Endothelial cell (in vitro differentiated cells): ENCODE measurements around the gene ERLEC1. TPM values are rescaled to one million over a fixed set of nuclear protein-coding genes. Genes with fewer than 3 reads are reported as not detected.
"Not testable (repeated sequence)": the region's sequence is repeated elsewhere in the genome, so short reads cannot be mapped to it uniquely, and the experiment has no call there.

Experiments
- DNase-seq: peaks from one replicate; pipeline ENCODE4 v3.0.0; 2021; ENCODE audit warnings: low spot score
- H3K27ac Mint-ChIP-seq: one replicate; pipeline ENCODE4 v1.8.0; 2021; ENCODE audit warnings: mixed read lengths, inconsistent platforms; ENCODE audit not compliant: unreplicated experiment
- H3K27me3 Mint-ChIP-seq: one replicate; pipeline ENCODE4 v1.8.0; 2021; ENCODE audit warnings: mild to moderate bottlenecking, moderate library complexity, mixed read lengths, inconsistent platforms; ENCODE audit not compliant: unreplicated experiment
- H3K36me3 Mint-ChIP-seq: one replicate; pipeline ENCODE4 v1.8.0; 2021; ENCODE audit warnings: mild to moderate bottlenecking, low read depth, mixed read lengths, inconsistent platforms; ENCODE audit not compliant: unreplicated experiment
- H3K4me1 Mint-ChIP-seq: one replicate; pipeline ENCODE4 v1.8.0; 2021; ENCODE audit warnings: mild to moderate bottlenecking, mixed read lengths, inconsistent platforms; ENCODE audit not compliant: unreplicated experiment
- H3K4me3 Mint-ChIP-seq: one replicate; pipeline ENCODE4 v1.8.0; 2021; ENCODE audit warnings: mild to moderate bottlenecking, mixed read lengths, inconsistent platforms; ENCODE audit not compliant: unreplicated experiment
- H3K9me3 Mint-ChIP-seq: one replicate; pipeline ENCODE4 v1.8.0; 2021; ENCODE audit warnings: mixed read lengths, inconsistent platforms; ENCODE audit not compliant: unreplicated experiment
- CTCF ChIP-seq: fragments of 200-600 bp; sonication (generic); IDR thresholded peaks from one replicate; pipeline ENCODE4 v1.5.0; 2021; ENCODE audit warnings: antibody characterized with exemption; ENCODE audit not compliant: unreplicated experiment
- total RNA-seq: library from RNA; stranded (reverse); fragmentation: NEBNext Ultra II Directional; extraction: Animal tissue kit (Norgen Biotek cat#: 25700); gene quantifications from one replicate; pipeline ENCODE4 v1.2.1, GENCODE V29; 2021; ENCODE audit not compliant: unreplicated experiment

ERLEC1 gene
- total RNA-seq, 1 donor from 2014 or later = 31.0 TPM

- peaks cover 7% of the 10 kb centered on the region for H3K36me3 Mint-ChIP-seq
- no peak for TF ChIP-seq CTCF
- H3K27me3 Mint-ChIP-seq = no peaks in the 10 kb centered on the region
- H3K27ac Mint-ChIP-seq = no peak overlapping the region
- DNase-seq = no peak
- no peaks in the 10 kb centered on the region for H3K9me3 Mint-ChIP-seq
- no peak overlapping the region for H3K4me3 Mint-ChIP-seq
- no peaks in the 10 kb centered on the region for H3K4me1 Mint-ChIP-seq
Observed at GRCh38 chr2:53820711-53821110, 33.9 kb downstream of the ERLEC1 start.

GRCh38 chr2:53821810-53822209 is 35.0 kb downstream of the ERLEC1 start:
- TF ChIP-seq CTCF = no peak
- no peaks in the 10 kb centered on the region for H3K9me3 Mint-ChIP-seq
- H3K4me1 Mint-ChIP-seq = no peaks in the 10 kb centered on the region
- no peak overlapping the region for H3K27ac Mint-ChIP-seq
- no peaks in the 10 kb centered on the region for H3K27me3 Mint-ChIP-seq
- H3K36me3 Mint-ChIP-seq = peaks cover 7% of the 10 kb centered on the region
- no peak overlapping the region for H3K4me3 Mint-ChIP-seq
- no peak for DNase-seq

GRCh38 chr2:53823639-53824038 is 36.8 kb downstream of the ERLEC1 start:
- not testable (repeated sequence) for H3K27ac Mint-ChIP-seq, H3K4me3 Mint-ChIP-seq, H3K9me3 Mint-ChIP-seq, H3K27me3 Mint-ChIP-seq, DNase-seq, H3K4me1 Mint-ChIP-seq
- H3K36me3 Mint-ChIP-seq = peaks cover 11% of the 10 kb centered on the region

- Mint-ChIP-seq H3K27ac (no peak overlapping the region), H3K4me3 (no peak overlapping the region), H3K27me3 (peaks cover 3% of the 10 kb centered on the region), H3K9me3 (no peaks in the 10 kb centered on the region), H3K36me3 (peaks cover 4% of the 10 kb centered on the region), H3K4me1 (no peaks in the 10 kb centered on the region)
- no peak for TF ChIP-seq CTCF
- no peak for DNase-seq
Observed at GRCh38 chr2:53826030-53826410, 39.2 kb downstream of the ERLEC1 start.

- H3K27ac Mint-ChIP-seq = no peak overlapping the region
- H3K4me3 Mint-ChIP-seq = no peak overlapping the region
- TF ChIP-seq CTCF = no peak
Observed at GRCh38 chr2:53826587-53827397, 39.9 kb downstream of the ERLEC1 start.

More at GRCh38 chr2:53826587-53827397, 39.9 kb downstream of the ERLEC1 start:
- peaks cover 3% of the 10 kb centered on the region for H3K27me3 Mint-ChIP-seq
- H3K9me3 Mint-ChIP-seq = no peaks in the 10 kb centered on the region
- no peaks in the 10 kb centered on the region for H3K4me1 Mint-ChIP-seq
- no peak for DNase-seq
- peaks cover 8% of the 10 kb centered on the region for H3K36me3 Mint-ChIP-seq
